Tibial nerve (tissue), 4 donors: ENCODE measurements around the gene ROCK2. TPM values are rescaled to one million over a fixed set of nuclear protein-coding genes. Genes with fewer than 3 reads are reported as not detected.
A peak's percentile ranks its signal among the peaks of the same experiment; 100 is the strongest.

Experiments used
- DNase-seq, 2 donors: peaks; one replicate each; pipeline ENCODE4 v3.0.0-alpha.2; 2019; ENCODE audit warnings: low spot score in 2 of 2
- H3K27ac ChIP-seq, 4 donors: fragments of 200-600 bp; sonication (generic) in 3 of 4; one replicate each; pipeline ENCODE4 v1.5.1; 2017 to 2019; ENCODE audit warnings: mild to moderate bottlenecking in 1 of 4
- H3K27me3 ChIP-seq, 2 donors: fragments of 200-600 bp; sonication (generic) in 1 of 2; one replicate each; pipeline versions ENCODE4 v1.5.1 to v1.6.0; 2017 to 2019
- H3K36me3 ChIP-seq, 3 donors: fragments of 200-600 bp; sonication (generic); one replicate each; pipeline ENCODE4 v1.5.1; 2018 to 2019
- H3K4me1 ChIP-seq, 4 donors: fragments of 200-600 bp; sonication (generic) in 3 of 4; one replicate each; pipeline ENCODE4 v1.5.1; 2017 to 2019
- H3K4me3 ChIP-seq, 4 donors: fragments of 200-600 bp; sonication (generic) in 3 of 4; one replicate each; pipeline ENCODE4 v1.5.1; 2017 to 2019; ENCODE audit warnings: mild to moderate bottlenecking in 1 of 4, moderate library complexity in 1 of 4
- H3K9me3 ChIP-seq, 4 donors: fragments of 200-600 bp; sonication (generic) in 3 of 4; one replicate each; pipeline ENCODE4 v1.5.1; 2017 to 2019
- CTCF ChIP-seq, 5 experiments: fragments of 200-600 bp in 3 of 5; fragments of 450-650 bp in 2 of 5; sonication (generic) in 3 of 5; IDR thresholded peaks; one replicate each; pipeline ENCODE4 v1.5.1; 2016 to 2019; ENCODE audit warnings: antibody characterized with exemption in 5 of 5, mild to moderate bottlenecking in 3 of 5, moderate library complexity in 2 of 5
- EP300 ChIP-seq, 2 donors: sonication (generic); formaldehyde crosslinking; IDR thresholded peaks; one replicate each; pipeline ENCODE4 v1.6.1; 2017; ENCODE audit warnings: antibody characterized with exemption in 2 of 2, mild to moderate bottlenecking in 1 of 2
- POLR2A ChIP-seq, 2 donors: fragments of 450-650 bp; IDR thresholded peaks; one replicate each; pipeline ENCODE4 v1.6.1; 2017; ENCODE audit warnings: antibody characterized with exemption in 2 of 2, mild to moderate bottlenecking in 2 of 2, moderate library complexity in 2 of 2
- WGBS, 2 donors: methylation state at CpG; one replicate each; pipeline ENCODE4 v1.1.5; 2018; 5-methylcytosine and 5-hydroxymethylcytosine counted together
- total RNA-seq, 4 donors: library from RNA; depleted of rRNA; stranded (reverse); fragments of >200 nt; gene quantifications; one replicate each; pipeline ENCODE4 v1.1.0, GENCODE V29; 2016

Gene ROCK2
- total RNA-seq, 4 donors from 2014 or later: 56.4 to 81.6 (median 60.7) TPM

- TF ChIP-seq CTCF (IDR thresholded peaks at IDR 0.05) (no peak), EP300 (IDR thresholded peaks at IDR 0.05) (no peak), POLR2A (IDR thresholded peaks at IDR 0.05) (no peak)
- WGBS, 2 donors: 91 to 97% methylated on average over 5 of the region's 5 CpGs
- Histone ChIP-seq H3K36me3 (no peaks in the 10 kb centered on the region), H3K27me3 (no peaks in the 10 kb centered on the region), H3K27ac (no peak overlapping the region), H3K4me3 (no peak overlapping the region), H3K9me3 (no peaks in the 10 kb centered on the region), H3K4me1 (peaks cover 0 to 44% (median 8%) of the 10 kb centered on the region in 4 donors)
- no peak for DNase-seq
Measured at GRCh38 chr2:11304476-11304875, 40.0 kb downstream of the ROCK2 start.

- DNase-seq: no peak
- 64 to 70% methylated on average over 5 of the region's 5 CpGs for WGBS, 2 donors
- Histone ChIP-seq H3K9me3 (no peaks in the 10 kb centered on the region), H3K4me3 (no peak overlapping the region), H3K27me3 (no peaks in the 10 kb centered on the region), H3K36me3 (no peaks in the 10 kb centered on the region), H3K4me1 (peaks cover 0 to 44% (median 8%) of the 10 kb centered on the region in 4 donors), H3K27ac (peak overlapping the region in 1 of 4 donors; percentile 40)
- TF ChIP-seq POLR2A (IDR thresholded peaks at IDR 0.05) (no peak), EP300 (IDR thresholded peaks at IDR 0.05) (no peak), CTCF (IDR thresholded peaks at IDR 0.05) (no peak)
Measured at GRCh38 chr2:11303290-11304013, 41.0 kb downstream of the ROCK2 start.

- no peak overlapping the region for H3K4me3 ChIP-seq
- DNase-seq: no peak
- H3K36me3 ChIP-seq: no peaks in the 10 kb centered on the region
- no peaks in the 10 kb centered on the region for H3K9me3 ChIP-seq
- peaks cover 0 to 20% (median 3%) of the 10 kb centered on the region in 4 donors for H3K4me1 ChIP-seq
- H3K27ac ChIP-seq: no peak overlapping the region
- WGBS, 2 donors: 77 to 82% methylated on average over 6 of the region's 6 CpGs
- no peaks in the 10 kb centered on the region for H3K27me3 ChIP-seq
- TF ChIP-seq CTCF (IDR thresholded peaks at IDR 0.05) (no peak), EP300 (IDR thresholded peaks at IDR 0.05) (no peak), POLR2A (IDR thresholded peaks at IDR 0.05) (no peak)
Measured at GRCh38 chr2:11299439-11299838, 45.0 kb downstream of the ROCK2 start.

GRCh38 chr2:11298592-11298991, 45.8 kb downstream of the ROCK2 start:
- TF ChIP-seq CTCF (IDR thresholded peaks at IDR 0.05): no peak
- no peak for TF ChIP-seq POLR2A (IDR thresholded peaks at IDR 0.05)
- TF ChIP-seq EP300 (IDR thresholded peaks at IDR 0.05): no peak
- no peaks in the 10 kb centered on the region for H3K36me3 ChIP-seq
- 32 to 49% methylated on average over 3 of the region's 3 CpGs for WGBS, 2 donors
- no peak overlapping the region for H3K27ac ChIP-seq
- no peaks in the 10 kb centered on the region for H3K27me3 ChIP-seq
- H3K4me3 ChIP-seq: no peak overlapping the region
- DNase-seq: no peak
- H3K9me3 ChIP-seq: no peaks in the 10 kb centered on the region
- peaks cover 0 to 12% (median 1%) of the 10 kb centered on the region in 4 donors for H3K4me1 ChIP-seq

GRCh38 chr2:11296401-11296800, 48.0 kb downstream of the ROCK2 start:
- TF ChIP-seq POLR2A (IDR thresholded peaks at IDR 0.05): no peak
- no peak for TF ChIP-seq EP300 (IDR thresholded peaks at IDR 0.05)
- TF ChIP-seq CTCF (IDR thresholded peaks at IDR 0.05): no peak
- Histone ChIP-seq H3K4me3 (no peak overlapping the region), H3K27ac (no peak overlapping the region), H3K36me3 (no peaks in the 10 kb centered on the region), H3K4me1 (peaks cover 0 to 9% (median 0%) of the 10 kb centered on the region in 4 donors), H3K27me3 (no peaks in the 10 kb centered on the region), H3K9me3 (no peaks in the 10 kb centered on the region)
- WGBS, 2 donors: 76 to 81% methylated on average over 2 of the region's 2 CpGs
- DNase-seq: no peak
